GM23338 (cell line): ENCODE measurements around the gene SLC25A47. TPM values are rescaled to one million over a fixed set of nuclear protein-coding genes. Genes with fewer than 3 reads are reported as not detected.

Experiments
- ATAC-seq: fragments of 200-7000 bp; cut with Tn5 transposase; 3 replicates; pipeline ENCODE4 v1.9.1; 2020
- DNase-seq: peaks from one replicate; pipeline ENCODE4 v3.0.0-alpha.2; 2015; ENCODE audit warnings: low spot score
- H2AFZ ChIP-seq: fragments of 200-600 bp; sonication (generic); 2 replicates; pipeline ENCODE4 v1.8.0; 2016; ENCODE audit warnings: antibody characterized with exemption, mild to moderate bottlenecking, moderate library complexity
- H3F3A ChIP-seq: fragments of 200-600 bp; sonication (generic); replicated peaks from 2 replicates; pipeline ENCODE4 v1.8.0; 2017; ENCODE audit warnings: antibody characterized with exemption, mixed run types, low read depth
- H3K27ac ChIP-seq: fragments of 200-600 bp; sonication (generic); 2 replicates; pipeline ENCODE4 v1.6.1; 2016; ENCODE audit warnings: low read depth
- H3K27me3 ChIP-seq: fragments of 200-600 bp; sonication (generic); 2 replicates; pipeline ENCODE4 v1.8.0; 2016; ENCODE audit warnings: mild to moderate bottlenecking, mixed run types, moderate library complexity; ENCODE audit not compliant: insufficient read depth
- H3K36me3 ChIP-seq: fragments of 200-600 bp; sonication (generic); 2 replicates; pipeline ENCODE4 v1.8.0; 2016; ENCODE audit warnings: mild to moderate bottlenecking; ENCODE audit not compliant: insufficient read depth
- H3K4me1 ChIP-seq: fragments of 200-600 bp; sonication (generic); 2 replicates; pipeline ENCODE4 v1.8.0; 2016; ENCODE audit warnings: mild to moderate bottlenecking, moderate library complexity; ENCODE audit not compliant: insufficient read depth
- H3K4me2 ChIP-seq: fragments of 200-600 bp; sonication (generic); 2 replicates; pipeline ENCODE4 v1.7.1; 2017; ENCODE audit warnings: mixed run types
- H3K4me3 ChIP-seq: fragments of 200-600 bp; sonication (generic); 2 replicates; pipeline ENCODE4 v1.6.1; 2016; ENCODE audit warnings: mixed run types
- H3K79me2 ChIP-seq: fragments of 200-600 bp; sonication (generic); replicated peaks from 2 replicates; pipeline ENCODE4 v1.8.0; 2017; ENCODE audit warnings: mild to moderate bottlenecking; ENCODE audit not compliant: insufficient read depth
- H3K9me2 ChIP-seq: fragments of 200-600 bp; sonication (generic); 2 replicates; pipeline ENCODE4 v1.8.0; 2017; ENCODE audit not compliant: insufficient read depth
- H4K20me1 ChIP-seq: fragments of 200-600 bp; sonication (generic); replicated peaks from 2 replicates; pipeline ENCODE4 v1.8.0; 2017; ENCODE audit warnings: mild to moderate bottlenecking; ENCODE audit not compliant: insufficient read depth
- H3K27ac Mint-ChIP-seq: 2 replicates; pipeline ENCODE4 v1.8.0; 2020; ENCODE audit warnings: inconsistent platforms, mild to moderate bottlenecking, moderate library complexity, mixed read lengths
- H3K27me3 Mint-ChIP-seq: 3 replicates; pipeline ENCODE4 v1.8.0; 2022; ENCODE audit warnings: low read depth, mild to moderate bottlenecking, moderate library complexity, mixed read lengths, inconsistent platforms; ENCODE audit not compliant: insufficient read depth, poor library complexity
- H3K36me3 Mint-ChIP-seq: 3 replicates; pipeline ENCODE4 v1.8.0; 2021; ENCODE audit warnings: low read depth, mild to moderate bottlenecking, inconsistent platforms, moderate library complexity, mixed read lengths
- H3K4me1 Mint-ChIP-seq: 3 replicates; pipeline ENCODE4 v1.8.0; 2020; ENCODE audit warnings: mild to moderate bottlenecking, inconsistent platforms, mixed read lengths
- H3K4me3 Mint-ChIP-seq: 3 replicates; pipeline ENCODE4 v1.8.0; 2021; ENCODE audit warnings: moderate library complexity, mild to moderate bottlenecking, inconsistent platforms, mixed read lengths
- H3K9me3 Mint-ChIP-seq: 3 replicates; pipeline ENCODE4 v1.8.0; 2020; ENCODE audit warnings: moderate library complexity, mild to moderate bottlenecking, inconsistent platforms, mixed read lengths
- CREB1 ChIP-seq: fragments of 250-450 bp; sonication (Bioruptor Pico); IDR thresholded peaks from 2 replicates; pipeline ENCODE4 v1.5.0; 2020; ENCODE audit warnings: low read depth, mild to moderate bottlenecking, moderate library complexity
- EZH2 ChIP-seq: fragments of 200-600 bp; sonication (generic); IDR thresholded peaks from one replicate; pipeline ENCODE4 v1.8.0; 2017; ENCODE audit warnings: antibody characterized with exemption, mild to moderate bottlenecking, low read depth; ENCODE audit not compliant: unreplicated experiment
- JUNB ChIP-seq: IDR thresholded peaks from one replicate; pipeline ENCODE4 v1.6.1; 2016; ENCODE audit warnings: antibody characterized with exemption; ENCODE audit not compliant: unreplicated experiment
- NANOG ChIP-seq: IDR thresholded peaks from 2 replicates; pipeline ENCODE4 v1.6.1; 2016; ENCODE audit warnings: antibody characterized with exemption, borderline replicate concordance
- POLR2AphosphoS5 ChIP-seq: IDR thresholded peaks from 2 replicates; pipeline ENCODE4 v1.6.1; 2016; ENCODE audit warnings: antibody characterized with exemption, low read depth
- ZNF114 ChIP-seq: fragments of 250-450 bp; sonication (Bioruptor Pico); IDR thresholded peaks from 2 replicates; pipeline ENCODE4 v1.5.0; 2020; ENCODE audit warnings: mild to moderate bottlenecking, moderate library complexity
- ZNF331 ChIP-seq: fragments of 250-450 bp; sonication (Bioruptor Pico); IDR thresholded peaks from 2 replicates; pipeline ENCODE4 v1.5.0; 2020; ENCODE audit warnings: low read depth, mild to moderate bottlenecking, moderate library complexity
- polyA plus RNA-seq: library from polyadenylated mRNA; unstranded; fragments of >200 nt; fragmentation: Nextera tagmentation; extraction: Ambion mirVana; gene quantifications from 2 replicates; pipeline ENCODE4 v1.2.1, GENCODE V29; 2016
- total RNA-seq: library from RNA; depleted of rRNA; stranded (reverse); fragments of >200 nt; shearing (Covaris generic); gene quantifications from 2 replicates; pipeline ENCODE4 v1.2.3, GENCODE V29; 2014
- TF ChIP-seq, protein P1 (sequence below), 2 experiments: fragments of 200-600 bp in 1 of 2; sonication (generic) in 1 of 2; conservative IDR thresholded peaks; 2 replicates each; pipeline versions ENCODE4 v1.5.1 to v1.6.1; 2016 to 2017; ENCODE audit warnings: antibody characterized with exemption in 2 of 2, low read depth in 2 of 2, mild to moderate bottlenecking in 2 of 2, moderate library complexity in 1 of 2
- TF ChIP-seq, protein P2 (sequence below): fragments of 250-450 bp; sonication (Bioruptor Pico); IDR thresholded peaks from 2 replicates; pipeline ENCODE4 v1.5.0; 2020; ENCODE audit warnings: mild to moderate bottlenecking, moderate library complexity
- TF ChIP-seq, protein P3 (sequence below): IDR thresholded peaks from 2 replicates; pipeline ENCODE4 v1.6.1; 2016; ENCODE audit warnings: antibody characterized with exemption

Gene SLC25A47
- total and polyA plus RNA-seq, 2 experiments from 2014 or later, result not detected

DNA sequence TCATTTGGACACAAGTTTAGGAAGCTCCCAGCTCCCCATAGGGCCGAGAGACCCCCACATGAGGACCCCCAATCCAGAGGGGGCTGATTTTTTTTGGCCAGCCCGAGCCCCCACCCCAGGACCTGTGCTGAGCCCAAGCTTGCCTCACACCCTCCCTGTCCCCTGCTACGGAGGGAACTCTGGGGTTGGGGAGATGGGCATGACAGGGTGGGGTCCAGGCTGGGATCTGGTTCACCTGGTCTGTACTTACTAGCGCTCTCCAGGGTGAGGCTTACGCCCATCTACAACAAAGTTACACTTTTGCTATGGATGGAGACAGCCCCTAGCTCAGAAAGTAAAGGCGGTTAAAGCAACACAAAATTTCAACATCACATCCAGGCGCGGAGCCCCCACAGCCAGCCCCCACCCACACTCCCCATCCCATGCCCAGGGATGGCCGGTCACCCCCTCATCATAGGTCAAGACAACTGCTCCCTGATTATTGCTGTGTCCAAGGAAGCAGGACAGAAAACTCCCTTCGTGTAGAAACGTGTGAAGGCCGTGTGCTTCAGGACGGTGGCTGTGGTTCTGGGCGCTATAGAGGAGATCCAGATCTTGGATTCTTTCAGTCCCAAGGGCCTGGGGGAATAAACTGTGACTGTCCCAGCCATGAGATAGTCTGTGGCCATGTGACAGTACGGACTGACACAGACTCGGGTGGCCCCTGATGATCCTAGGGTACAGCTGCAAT lies 27.6 kb upstream of the SLC25A47 start:
- Histone ChIP-seq H3K4me3 (no peak overlapping the region), H3K4me1 (no peaks in the 10 kb centered on the region), H3K79me2 (peaks cover 14% of the 10 kb centered on the region), H3K36me3 (no peaks in the 10 kb centered on the region; the same call in 1 of the 2 replicates), H2AFZ (no peak overlapping the region), H3K4me2 (no peak overlapping the region), H3F3A (0 out of 2 replicates have a peak, but pooled peaks cover 6% of the 10 kb centered on the region), H3K27ac (no peak overlapping the region), H3K27me3 (no peaks in the 10 kb centered on the region), H3K9me2 (no peaks in the 10 kb centered on the region), H4K20me1 (peaks cover 44% of the 10 kb centered on the region)
- no peak for DNase-seq
- no peak overlapping the region for H3K4me3 Mint-ChIP-seq
- H3K36me3 Mint-ChIP-seq, result peaks cover 52% of the 10 kb centered on the region
- TF ChIP-seq ZNF331 (CRISPR knock-in tag), result no peak
- TF ChIP-seq ZNF114 (CRISPR knock-in tag), result no peak
- TF ChIP-seq, protein P1, sequence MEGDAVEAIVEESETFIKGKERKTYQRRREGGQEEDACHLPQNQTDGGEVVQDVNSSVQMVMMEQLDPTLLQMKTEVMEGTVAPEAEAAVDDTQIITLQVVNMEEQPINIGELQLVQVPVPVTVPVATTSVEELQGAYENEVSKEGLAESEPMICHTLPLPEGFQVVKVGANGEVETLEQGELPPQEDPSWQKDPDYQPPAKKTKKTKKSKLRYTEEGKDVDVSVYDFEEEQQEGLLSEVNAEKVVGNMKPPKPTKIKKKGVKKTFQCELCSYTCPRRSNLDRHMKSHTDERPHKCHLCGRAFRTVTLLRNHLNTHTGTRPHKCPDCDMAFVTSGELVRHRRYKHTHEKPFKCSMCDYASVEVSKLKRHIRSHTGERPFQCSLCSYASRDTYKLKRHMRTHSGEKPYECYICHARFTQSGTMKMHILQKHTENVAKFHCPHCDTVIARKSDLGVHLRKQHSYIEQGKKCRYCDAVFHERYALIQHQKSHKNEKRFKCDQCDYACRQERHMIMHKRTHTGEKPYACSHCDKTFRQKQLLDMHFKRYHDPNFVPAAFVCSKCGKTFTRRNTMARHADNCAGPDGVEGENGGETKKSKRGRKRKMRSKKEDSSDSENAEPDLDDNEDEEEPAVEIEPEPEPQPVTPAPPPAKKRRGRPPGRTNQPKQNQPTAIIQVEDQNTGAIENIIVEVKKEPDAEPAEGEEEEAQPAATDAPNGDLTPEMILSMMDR (conservative IDR thresholded peaks at IDR 0.05; ENCODE audit: low read depth in 2 of 2), result no peak
- TF ChIP-seq CREB1, result no peak
- no peak for TF ChIP-seq NANOG
- TF ChIP-seq, protein P2, sequence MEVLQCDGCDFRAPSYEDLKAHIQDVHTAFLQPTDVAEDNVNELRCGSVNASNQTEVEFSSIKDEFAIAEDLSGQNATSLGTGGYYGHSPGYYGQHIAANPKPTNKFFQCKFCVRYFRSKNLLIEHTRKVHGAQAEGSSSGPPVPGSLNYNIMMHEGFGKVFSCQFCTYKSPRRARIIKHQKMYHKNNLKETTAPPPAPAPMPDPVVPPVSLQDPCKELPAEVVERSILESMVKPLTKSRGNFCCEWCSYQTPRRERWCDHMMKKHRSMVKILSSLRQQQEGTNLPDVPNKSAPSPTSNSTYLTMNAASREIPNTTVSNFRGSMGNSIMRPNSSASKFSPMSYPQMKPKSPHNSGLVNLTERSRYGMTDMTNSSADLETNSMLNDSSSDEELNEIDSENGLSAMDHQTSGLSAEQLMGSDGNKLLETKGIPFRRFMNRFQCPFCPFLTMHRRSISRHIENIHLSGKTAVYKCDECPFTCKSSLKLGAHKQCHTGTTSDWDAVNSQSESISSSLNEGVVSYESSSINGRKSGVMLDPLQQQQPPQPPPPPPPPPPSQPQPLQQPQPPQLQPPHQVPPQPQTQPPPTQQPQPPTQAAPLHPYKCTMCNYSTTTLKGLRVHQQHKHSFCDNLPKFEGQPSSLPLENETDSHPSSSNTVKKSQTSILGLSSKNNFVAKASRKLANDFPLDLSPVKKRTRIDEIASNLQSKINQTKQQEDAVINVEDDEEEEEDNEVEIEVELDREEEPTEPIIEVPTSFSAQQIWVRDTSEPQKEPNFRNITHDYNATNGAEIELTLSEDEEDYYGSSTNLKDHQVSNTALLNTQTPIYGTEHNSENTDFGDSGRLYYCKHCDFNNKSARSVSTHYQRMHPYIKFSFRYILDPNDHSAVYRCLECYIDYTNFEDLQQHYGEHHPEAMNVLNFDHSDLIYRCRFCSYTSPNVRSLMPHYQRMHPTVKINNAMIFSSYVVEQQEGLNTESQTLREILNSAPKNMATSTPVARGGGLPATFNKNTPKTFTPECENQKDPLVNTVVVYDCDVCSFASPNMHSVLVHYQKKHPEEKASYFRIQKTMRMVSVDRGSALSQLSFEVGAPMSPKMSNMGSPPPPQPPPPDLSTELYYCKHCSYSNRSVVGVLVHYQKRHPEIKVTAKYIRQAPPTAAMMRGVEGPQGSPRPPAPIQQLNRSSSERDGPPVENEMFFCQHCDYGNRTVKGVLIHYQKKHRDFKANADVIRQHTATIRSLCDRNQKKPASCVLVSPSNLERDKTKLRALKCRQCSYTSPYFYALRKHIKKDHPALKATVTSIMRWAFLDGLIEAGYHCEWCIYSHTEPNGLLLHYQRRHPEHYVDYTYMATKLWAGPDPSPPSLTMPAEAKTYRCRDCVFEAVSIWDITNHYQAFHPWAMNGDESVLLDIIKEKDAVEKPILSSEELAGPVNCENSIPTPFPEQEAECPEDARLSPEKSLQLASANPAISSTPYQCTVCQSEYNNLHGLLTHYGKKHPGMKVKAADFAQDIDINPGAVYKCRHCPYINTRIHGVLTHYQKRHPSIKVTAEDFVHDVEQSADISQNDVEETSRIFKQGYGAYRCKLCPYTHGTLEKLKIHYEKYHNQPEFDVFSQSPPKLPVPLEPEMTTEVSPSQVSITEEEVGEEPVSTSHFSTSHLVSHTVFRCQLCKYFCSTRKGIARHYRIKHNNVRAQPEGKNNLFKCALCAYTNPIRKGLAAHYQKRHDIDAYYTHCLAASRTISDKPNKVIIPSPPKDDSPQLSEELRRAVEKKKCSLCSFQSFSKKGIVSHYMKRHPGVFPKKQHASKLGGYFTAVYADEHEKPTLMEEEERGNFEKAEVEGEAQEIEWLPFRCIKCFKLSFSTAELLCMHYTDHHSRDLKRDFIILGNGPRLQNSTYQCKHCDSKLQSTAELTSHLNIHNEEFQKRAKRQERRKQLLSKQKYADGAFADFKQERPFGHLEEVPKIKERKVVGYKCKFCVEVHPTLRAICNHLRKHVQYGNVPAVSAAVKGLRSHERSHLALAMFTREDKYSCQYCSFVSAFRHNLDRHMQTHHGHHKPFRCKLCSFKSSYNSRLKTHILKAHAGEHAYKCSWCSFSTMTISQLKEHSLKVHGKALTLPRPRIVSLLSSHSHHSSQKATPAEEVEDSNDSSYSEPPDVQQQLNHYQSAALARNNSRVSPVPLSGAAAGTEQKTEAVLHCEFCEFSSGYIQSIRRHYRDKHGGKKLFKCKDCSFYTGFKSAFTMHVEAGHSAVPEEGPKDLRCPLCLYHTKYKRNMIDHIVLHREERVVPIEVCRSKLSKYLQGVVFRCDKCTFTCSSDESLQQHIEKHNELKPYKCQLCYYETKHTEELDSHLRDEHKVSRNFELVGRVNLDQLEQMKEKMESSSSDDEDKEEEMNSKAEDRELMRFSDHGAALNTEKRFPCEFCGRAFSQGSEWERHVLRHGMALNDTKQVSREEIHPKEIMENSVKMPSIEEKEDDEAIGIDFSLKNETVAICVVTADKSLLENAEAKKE, result no peak
- TF ChIP-seq, protein P3, sequence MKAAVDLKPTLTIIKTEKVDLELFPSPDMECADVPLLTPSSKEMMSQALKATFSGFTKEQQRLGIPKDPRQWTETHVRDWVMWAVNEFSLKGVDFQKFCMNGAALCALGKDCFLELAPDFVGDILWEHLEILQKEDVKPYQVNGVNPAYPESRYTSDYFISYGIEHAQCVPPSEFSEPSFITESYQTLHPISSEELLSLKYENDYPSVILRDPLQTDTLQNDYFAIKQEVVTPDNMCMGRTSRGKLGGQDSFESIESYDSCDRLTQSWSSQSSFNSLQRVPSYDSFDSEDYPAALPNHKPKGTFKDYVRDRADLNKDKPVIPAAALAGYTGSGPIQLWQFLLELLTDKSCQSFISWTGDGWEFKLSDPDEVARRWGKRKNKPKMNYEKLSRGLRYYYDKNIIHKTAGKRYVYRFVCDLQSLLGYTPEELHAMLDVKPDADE, result no peak
- TF ChIP-seq POLR2AphosphoS5, result no peak
- TF ChIP-seq JUNB, result no peak
- no peak for TF ChIP-seq EZH2
- no peaks in the 10 kb centered on the region for H3K9me3 Mint-ChIP-seq
- ATAC-seq, result no peak
- H3K27me3 Mint-ChIP-seq, result peaks cover 11% of the 10 kb centered on the region
- peaks cover 4% of the 10 kb centered on the region for H3K4me1 Mint-ChIP-seq
- no peak overlapping the region for H3K27ac Mint-ChIP-seq
